Activated T-cell treated with anti-CD3 and anti-CD28 coated beads, Interleukin-2, amount 50 U/mL, for 72 hours (primary cell): Measurements from ENCODE around the gene WNK1. TPM values are rescaled to one million over a fixed set of nuclear protein-coding genes. Genes with fewer than 3 reads are reported as not detected.

Experiments used
- ATAC-seq, 2 donors: fragments of 150-1000 bp; cut with Tn5 transposase; replicated peaks in 1 of 2; 2 replicates each; pipeline ENCODE4 v1.10.0; 2021; ENCODE audit warnings: moderate library complexity in 2 of 2, mild to moderate bottlenecking in 1 of 2
- DNase-seq, 2 donors: peaks; one replicate each; pipeline ENCODE4 v3.0.0; 2021 to 2022; ENCODE audit warnings: mixed read lengths in 1 of 2
- H3K27ac Mint-ChIP-seq: one replicate; pipeline ENCODE4 v1.8.0; 2022; ENCODE audit warnings: mild to moderate bottlenecking, moderate library complexity, mixed read lengths
- H3K27me3 Mint-ChIP-seq: one replicate; pipeline ENCODE4 v1.8.0; 2022; ENCODE audit warnings: low read depth, mixed read lengths
- H3K36me3 Mint-ChIP-seq, 2 donors: one replicate each; pipeline ENCODE4 v1.8.0; 2022; ENCODE audit warnings: mixed read lengths in 2 of 2, mild to moderate bottlenecking in 1 of 2; ENCODE audit not compliant: insufficient read depth in 2 of 2
- H3K4me1 Mint-ChIP-seq: one replicate; pipeline ENCODE4 v1.8.0; 2022; ENCODE audit warnings: low read depth, mixed read lengths
- H3K4me3 Mint-ChIP-seq, 2 donors: one replicate each; pipeline ENCODE4 v1.8.0; 2022; ENCODE audit warnings: mild to moderate bottlenecking in 2 of 2, mixed read lengths in 2 of 2, moderate library complexity in 2 of 2
- H3K9me3 Mint-ChIP-seq, 2 donors: one replicate each; pipeline ENCODE4 v1.8.0; 2022; ENCODE audit warnings: mixed read lengths in 2 of 2
- total RNA-seq, 2 donors: library from RNA; stranded (reverse); gene quantifications; one replicate each; pipeline ENCODE4 v1.2.3, GENCODE V29; 2022

The WNK1 gene
- total RNA-seq, 2 donors from 2014 or later = 177 to 213 TPM

- ATAC-seq = peak; percentile 52
- peaks cover 5 to 7% of the 10 kb centered on the region in 2 donors for H3K36me3 Mint-ChIP-seq
- H3K9me3 Mint-ChIP-seq = peaks cover 5 to 6% of the 10 kb centered on the region in 2 donors
- peak overlapping the region; percentile 6 for H3K27ac Mint-ChIP-seq
- peaks cover 77% of the 10 kb centered on the region for H3K4me1 Mint-ChIP-seq
- DNase-seq = no peak
- H3K4me3 Mint-ChIP-seq = peak overlapping the region in 1 of 2 donors; percentile 10
- H3K27me3 Mint-ChIP-seq = no peaks in the 10 kb centered on the region
Observed at GRCh38 chr12:726281-727140, 25.9 kb upstream of the WNK1 start.

GRCh38 chr12:727321-727720 lies 25.1 kb upstream of the WNK1 start:
- peaks cover 5 to 7% of the 10 kb centered on the region in 2 donors for H3K36me3 Mint-ChIP-seq
- H3K9me3 Mint-ChIP-seq = peaks cover 5 to 6% of the 10 kb centered on the region in 2 donors
- DNase-seq = no peak
- H3K27ac Mint-ChIP-seq = no peak overlapping the region
- no peak for ATAC-seq
- H3K27me3 Mint-ChIP-seq = no peaks in the 10 kb centered on the region
- H3K4me3 Mint-ChIP-seq = peak overlapping the region in 1 of 2 donors; percentile 37
- peaks cover 69% of the 10 kb centered on the region for H3K4me1 Mint-ChIP-seq

GRCh38 chr12:728781-729180 lies 23.6 kb upstream of the WNK1 start:
- ATAC-seq (peak; percentile 26 to 52), DNase-seq (peak in 1 of 2 donors; percentile 20)
- peaks cover 54% of the 10 kb centered on the region for H3K4me1 Mint-ChIP-seq

GRCh38 chr12:729221-729620 lies 23.2 kb upstream of the WNK1 start:
- DNase-seq (no peak), ATAC-seq (no peak)
- Mint-ChIP-seq H3K36me3 (peaks cover 5 to 7% of the 10 kb centered on the region in 2 donors), H3K9me3 (peaks cover 5 to 6% of the 10 kb centered on the region in 2 donors), H3K4me1 (peaks cover 50% of the 10 kb centered on the region), H3K27ac (peak overlapping the region; percentile 50), H3K4me3 (no peak overlapping the region), H3K27me3 (no peaks in the 10 kb centered on the region)

More at GRCh38 chr12:728781-729180, 23.6 kb upstream of the WNK1 start:
- Mint-ChIP-seq H3K27ac (peak overlapping the region; percentile 51), H3K9me3 (peaks cover 5 to 6% of the 10 kb centered on the region in 2 donors), H3K36me3 (peaks cover 5 to 7% of the 10 kb centered on the region in 2 donors), H3K4me3 (peak overlapping the region; percentile 21 to 61), H3K27me3 (no peaks in the 10 kb centered on the region)

GRCh38 chr12:730550-730949 lies 21.8 kb upstream of the WNK1 start:
- H3K9me3 Mint-ChIP-seq = peaks cover 5 to 6% of the 10 kb centered on the region in 2 donors
- H3K27ac Mint-ChIP-seq = no peak overlapping the region
- DNase-seq = no peak

GRCh38 chr12:737122-737739 lies 15.1 kb upstream of the WNK1 start:
- H3K27me3 Mint-ChIP-seq = no peaks in the 10 kb centered on the region
- no peak overlapping the region for H3K4me3 Mint-ChIP-seq
- H3K9me3 Mint-ChIP-seq = no peaks in the 10 kb centered on the region
- H3K36me3 Mint-ChIP-seq = no peaks in the 10 kb centered on the region
- DNase-seq (no peak), ATAC-seq (no peak)
- no peak overlapping the region for H3K27ac Mint-ChIP-seq
- H3K4me1 Mint-ChIP-seq = peaks cover 9% of the 10 kb centered on the region

More at GRCh38 chr12:730550-730949, 21.8 kb upstream of the WNK1 start:
- no peaks in the 10 kb centered on the region for H3K27me3 Mint-ChIP-seq
- peaks cover 5 to 7% of the 10 kb centered on the region in 2 donors for H3K36me3 Mint-ChIP-seq
- no peak for ATAC-seq
- H3K4me3 Mint-ChIP-seq = no peak overlapping the region
- H3K4me1 Mint-ChIP-seq = peaks cover 37% of the 10 kb centered on the region

- Mint-ChIP-seq H3K4me1 (peaks cover 20% of the 10 kb centered on the region), H3K36me3 (no peaks in the 10 kb centered on the region), H3K27ac (no peak overlapping the region), H3K9me3 (no peaks in the 10 kb centered on the region), H3K4me3 (no peak overlapping the region), H3K27me3 (no peaks in the 10 kb centered on the region)
- DNase-seq = no peak
- no peak for ATAC-seq
Observed at GRCh38 chr12:738712-739111, 13.7 kb upstream of the WNK1 start.

- peaks cover 27% of the 10 kb centered on the region for H3K4me1 Mint-ChIP-seq
- H3K36me3 Mint-ChIP-seq = no peaks in the 10 kb centered on the region
- ATAC-seq = no peak
- H3K27ac Mint-ChIP-seq = no peak overlapping the region
- DNase-seq = no peak
- no peaks in the 10 kb centered on the region for H3K27me3 Mint-ChIP-seq
- no peaks in the 10 kb centered on the region for H3K9me3 Mint-ChIP-seq
- H3K4me3 Mint-ChIP-seq = no peak overlapping the region
Observed at GRCh38 chr12:739349-739748, 13.0 kb upstream of the WNK1 start.

GRCh38 chr12:740921-741320 lies 11.5 kb upstream of the WNK1 start:
- no peak overlapping the region for H3K4me3 Mint-ChIP-seq
- ATAC-seq (no peak), DNase-seq (no peak)
- no peak overlapping the region for H3K27ac Mint-ChIP-seq
- H3K27me3 Mint-ChIP-seq = no peaks in the 10 kb centered on the region
- H3K4me1 Mint-ChIP-seq = peaks cover 28% of the 10 kb centered on the region
- H3K9me3 Mint-ChIP-seq = no peaks in the 10 kb centered on the region
- H3K36me3 Mint-ChIP-seq = no peaks in the 10 kb centered on the region

- peak overlapping the region; percentile 96 for H3K27ac Mint-ChIP-seq
- peaks cover 11% of the 10 kb centered on the region for H3K4me1 Mint-ChIP-seq
- peak overlapping the region in 1 of 2 donors; percentile 74 for H3K4me3 Mint-ChIP-seq
- peaks cover 8 to 10% of the 10 kb centered on the region in 2 donors for H3K36me3 Mint-ChIP-seq
- H3K27me3 Mint-ChIP-seq = no peaks in the 10 kb centered on the region
- H3K9me3 Mint-ChIP-seq = no peaks in the 10 kb centered on the region
- no peak for DNase-seq
- no peak for ATAC-seq
Observed at GRCh38 chr12:749751-750270, 2.6 kb upstream of the WNK1 start.

GRCh38 chr12:750366-751191 lies 1.8 kb upstream of the WNK1 start:
- Mint-ChIP-seq H3K9me3 (no peaks in the 10 kb centered on the region), H3K4me1 (peaks cover 19% of the 10 kb centered on the region), H3K27ac (no peak overlapping the region), H3K36me3 (peaks cover 11 to 13% of the 10 kb centered on the region in 2 donors), H3K27me3 (no peaks in the 10 kb centered on the region), H3K4me3 (no peak overlapping the region)
- DNase-seq (no peak), ATAC-seq (no peak)

- DNase-seq (peak; percentile 90 to 91), ATAC-seq (peak; percentile 59 to 60)
- Mint-ChIP-seq H3K4me3 (no peak overlapping the region), H3K9me3 (no peaks in the 10 kb centered on the region), H3K36me3 (peaks cover 11 to 13% of the 10 kb centered on the region in 2 donors), H3K27ac (no peak overlapping the region), H3K27me3 (no peaks in the 10 kb centered on the region), H3K4me1 (peaks cover 27% of the 10 kb centered on the region)
Observed at GRCh38 chr12:751192-751998, 984 bp upstream of the WNK1 start.
